GM18502 (cell line): ENCODE results near the gene GPC2.
"Not testable (repeated sequence)": the region's sequence is repeated elsewhere in the genome, so short reads cannot be mapped to it uniquely, and the experiment has no call there.

ENCODE experiments used
- ATAC-seq: cut with Tn5 transposase; IDR thresholded peaks from one replicate; pipeline ENCODE4 v1.9.1; 2021; ENCODE audit warnings: mild to moderate bottlenecking; ENCODE audit not compliant: unreplicated experiment, poor library complexity

The GPC2 gene

DNA sequence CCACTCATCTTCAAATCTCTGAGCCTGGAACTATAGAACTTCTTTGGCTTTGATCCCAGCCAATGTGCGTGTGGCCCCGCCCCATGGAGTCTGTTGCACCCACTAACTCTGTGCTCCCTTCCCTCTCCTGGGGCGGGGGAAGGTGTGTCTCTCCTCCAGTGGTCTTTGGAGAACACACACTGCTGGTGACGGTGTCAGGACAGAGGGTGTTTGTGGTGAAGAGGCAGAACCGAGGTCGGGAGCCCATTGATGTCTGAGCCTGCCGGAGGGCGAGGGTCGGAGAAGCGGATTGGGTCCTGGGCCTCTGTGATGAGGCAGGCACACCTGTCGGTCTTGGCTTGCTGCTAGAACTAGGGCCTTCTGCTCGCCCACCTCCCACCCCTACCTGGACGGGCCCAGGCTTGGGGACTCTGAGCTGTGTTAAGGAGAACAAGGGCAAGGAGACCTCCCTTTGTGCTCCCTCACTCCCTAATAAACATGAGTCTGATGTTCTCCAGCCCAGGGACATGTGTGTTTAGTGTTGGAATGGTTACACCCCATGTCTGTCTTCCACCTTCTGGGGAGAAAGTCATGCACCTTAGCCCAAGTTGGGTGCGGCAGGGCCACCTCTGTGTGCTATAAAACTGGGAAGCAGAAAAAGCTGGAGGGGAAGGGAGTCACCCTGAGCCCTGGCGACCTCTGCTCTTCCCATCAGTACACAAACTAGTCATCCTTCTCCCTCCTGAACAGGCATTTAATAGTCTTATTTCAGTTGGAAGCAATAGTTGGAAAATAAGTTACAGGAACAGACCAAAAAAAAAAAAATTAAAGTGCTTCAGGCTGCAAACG, 23.3 kb downstream of the GPC2 start:
- no peak for ATAC-seq

DNA sequence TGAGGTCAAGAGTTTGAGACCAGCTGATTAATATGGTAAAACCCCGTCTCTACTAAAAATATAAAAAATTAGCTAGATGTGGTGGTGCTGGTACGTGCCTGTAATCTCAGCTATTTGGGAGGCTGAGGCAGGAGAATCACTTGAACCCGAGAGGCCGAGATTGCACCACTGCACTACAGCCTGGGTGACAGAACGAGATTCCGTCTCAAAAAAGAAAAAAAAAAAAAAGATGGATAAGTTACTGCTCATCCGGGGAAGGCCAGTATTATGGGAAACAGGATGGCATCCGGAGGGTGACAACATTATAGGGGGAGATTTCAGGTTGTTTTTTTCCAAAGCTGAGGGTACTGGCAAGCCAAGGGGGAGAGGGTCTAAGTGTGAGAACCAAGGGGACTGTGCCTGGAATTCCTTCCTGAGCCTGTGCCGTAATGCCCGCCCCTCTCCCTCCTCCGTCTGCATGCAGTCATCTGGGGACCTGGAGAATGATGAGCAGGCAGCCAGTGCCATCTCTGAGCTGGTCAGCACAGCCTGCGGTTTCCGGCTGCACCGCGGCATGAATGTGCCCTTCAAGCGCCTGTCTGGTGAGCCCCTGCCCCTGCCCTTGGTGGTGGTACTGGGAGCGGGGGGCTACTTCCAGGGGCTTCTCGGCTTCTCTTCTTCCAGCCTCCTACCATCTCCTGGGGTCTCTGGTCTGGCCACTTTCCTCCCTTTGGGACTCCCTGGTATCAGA, 24.1 kb downstream of the GPC2 start:
- ATAC-seq, result no peak

DNA sequence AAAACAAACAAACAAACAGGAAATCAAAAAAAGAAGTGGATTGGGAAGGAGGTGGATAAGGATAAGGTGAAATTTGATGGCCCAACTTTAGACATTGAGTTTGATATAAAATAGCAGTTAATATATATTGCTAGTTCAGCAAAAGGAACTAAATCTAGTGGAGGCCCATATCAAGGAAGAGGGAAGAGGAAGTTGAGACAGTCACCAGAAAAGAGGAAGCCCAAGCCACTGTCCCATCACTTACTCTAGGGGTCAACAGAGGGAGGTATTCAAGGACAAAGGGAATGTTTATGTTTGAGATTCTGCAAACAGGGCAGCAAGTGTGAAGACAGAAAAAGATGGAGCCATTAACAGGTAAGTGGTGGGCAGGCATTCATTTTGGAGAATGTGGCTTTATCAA, 24.8 kb downstream of the GPC2 start:
- no peak for ATAC-seq

DNA sequence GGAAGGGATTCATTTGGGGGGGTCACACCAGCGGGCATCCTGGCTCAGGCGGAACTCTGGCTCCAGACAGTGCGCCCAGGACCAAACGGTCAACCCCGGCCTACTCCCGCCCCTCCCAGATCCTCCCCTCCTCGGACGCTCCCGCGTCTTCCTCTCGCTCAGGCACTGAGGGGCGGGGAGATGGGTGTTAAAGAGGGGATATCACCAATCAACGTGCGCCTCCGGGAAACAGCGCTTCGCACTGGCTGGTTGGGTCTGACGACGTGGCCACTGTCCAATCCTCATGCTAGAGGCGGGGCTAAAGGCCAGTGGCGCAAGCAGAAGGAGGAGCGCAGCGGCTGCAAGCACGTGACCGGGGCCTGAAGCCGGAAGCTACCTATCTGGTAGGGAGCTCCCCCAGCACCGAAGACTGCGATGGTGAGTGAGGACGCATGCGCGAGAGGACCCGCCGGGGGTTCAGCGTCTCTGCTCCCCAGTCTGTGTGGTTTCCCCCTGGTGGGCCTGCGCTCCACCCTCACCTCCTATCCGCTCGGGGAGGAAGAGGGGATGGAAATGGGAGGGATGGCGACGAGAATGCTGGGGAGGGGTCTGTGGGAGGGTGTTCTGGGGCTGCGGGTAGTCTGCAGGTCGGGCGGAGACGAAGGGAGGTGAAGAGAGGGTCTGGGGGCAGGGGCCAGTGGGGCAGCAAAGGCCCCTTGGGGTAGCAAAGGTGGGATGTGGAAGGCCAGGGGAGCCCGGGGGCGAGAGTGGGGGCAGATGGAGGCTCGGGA, 28.4 kb downstream of the GPC2 start, which contains the start of gene LAMTOR4:
Gene LAMTOR4 (plus strand): TSS at position 360 of the 770 bp plus-strand sequence. CDS start 55 bp downstream, at position 415.
- peak; percentile 94 for ATAC-seq

DNA sequence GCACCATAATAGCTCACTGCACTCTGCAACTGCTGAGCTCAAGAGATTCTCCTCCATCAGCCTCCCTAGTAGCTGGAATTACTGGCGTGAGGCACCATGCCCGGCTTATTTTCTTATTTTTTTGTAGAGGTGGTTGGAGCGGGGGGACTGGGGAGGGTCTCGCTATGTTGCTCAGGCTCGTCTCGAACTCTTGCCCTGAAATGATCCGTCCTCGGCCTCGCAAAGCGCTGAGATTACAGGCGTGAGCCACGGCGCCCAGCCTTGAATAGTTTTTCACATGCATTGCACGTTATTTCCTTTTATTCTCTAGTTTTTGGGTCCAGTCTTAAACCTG, 29.0 kb downstream of the GPC2 start:
- ATAC-seq, result no peak

DNA sequence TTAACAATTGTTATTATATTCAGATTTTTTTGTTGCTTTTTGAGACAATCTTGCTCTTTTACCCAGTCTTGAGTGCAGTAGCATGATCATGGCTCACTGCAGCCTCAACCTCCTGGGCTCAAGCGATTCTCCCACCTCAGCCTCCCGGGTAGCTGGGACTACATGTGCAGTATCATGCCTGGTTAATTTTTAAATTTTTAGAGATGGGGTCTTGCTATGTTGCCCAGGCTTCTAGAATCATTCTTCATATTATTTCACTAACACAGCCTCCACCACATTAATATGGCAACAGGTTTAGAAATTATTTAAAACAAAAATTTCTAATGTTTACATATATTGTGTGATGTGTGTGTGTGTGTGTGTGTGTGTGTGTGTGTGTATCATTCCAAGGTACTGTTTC, 29.9 kb downstream of the GPC2 start:
- ATAC-seq, result no peak

DNA sequence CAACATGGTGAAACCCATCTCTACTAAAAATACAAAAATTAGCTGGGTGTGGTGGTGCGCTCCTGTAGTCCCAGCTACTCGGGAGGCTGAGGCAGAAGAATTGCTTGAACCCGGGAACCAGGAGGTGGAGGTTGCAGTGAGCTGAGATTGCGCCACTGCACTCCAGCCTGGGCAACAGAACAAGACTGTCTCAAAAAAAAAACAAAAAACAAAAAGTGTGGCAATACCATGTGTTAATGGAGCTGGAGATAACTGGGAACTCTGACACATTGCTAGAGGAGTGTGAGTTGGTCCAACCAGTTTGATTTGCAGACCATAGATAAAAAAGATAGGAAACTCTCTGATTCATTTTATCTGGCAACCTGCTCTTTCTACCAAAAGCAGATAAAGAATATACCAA, 30.8 kb downstream of the GPC2 start:
- ATAC-seq, result not testable (repeated sequence)

DNA sequence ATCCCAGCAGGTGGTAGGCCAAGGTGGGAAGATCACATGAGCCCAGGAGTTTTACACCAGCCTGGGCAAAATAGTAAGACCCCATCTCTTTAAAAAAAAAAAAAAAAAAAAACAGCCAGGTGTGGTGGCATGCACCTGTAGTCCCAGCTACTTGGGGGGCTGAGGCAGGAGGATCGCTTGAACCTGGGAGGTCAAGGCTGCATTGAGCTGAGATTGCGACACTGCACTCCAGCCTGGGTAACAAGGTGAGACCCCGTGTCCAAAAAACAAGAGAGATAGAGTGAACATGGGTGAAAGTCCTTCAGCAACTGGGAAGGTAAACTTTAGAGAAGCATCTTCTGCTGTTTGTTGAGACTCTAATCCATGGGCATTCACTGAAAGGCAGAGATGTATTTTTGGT, 34.7 kb downstream of the GPC2 start:
- ATAC-seq, result no peak

DNA sequence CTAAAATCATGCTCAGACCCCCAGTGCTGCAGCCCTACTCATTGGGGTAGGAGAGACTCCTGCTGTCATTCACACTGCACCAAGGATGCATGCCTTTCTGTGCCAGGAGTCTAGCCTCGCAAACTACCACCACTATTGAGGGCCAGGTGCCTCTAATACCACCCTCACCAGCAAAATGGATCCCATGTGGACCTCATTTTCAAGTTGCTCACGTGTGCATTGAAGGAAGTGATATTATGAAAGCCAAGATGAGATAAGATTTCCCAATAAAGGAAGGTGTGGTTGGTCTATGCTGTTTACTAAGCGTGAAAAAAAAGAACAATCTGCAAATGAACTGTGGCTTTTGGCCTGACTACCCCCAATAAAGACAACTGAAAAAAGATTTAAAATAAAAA, 35.6 kb downstream of the GPC2 start:
- ATAC-seq, result no peak

DNA sequence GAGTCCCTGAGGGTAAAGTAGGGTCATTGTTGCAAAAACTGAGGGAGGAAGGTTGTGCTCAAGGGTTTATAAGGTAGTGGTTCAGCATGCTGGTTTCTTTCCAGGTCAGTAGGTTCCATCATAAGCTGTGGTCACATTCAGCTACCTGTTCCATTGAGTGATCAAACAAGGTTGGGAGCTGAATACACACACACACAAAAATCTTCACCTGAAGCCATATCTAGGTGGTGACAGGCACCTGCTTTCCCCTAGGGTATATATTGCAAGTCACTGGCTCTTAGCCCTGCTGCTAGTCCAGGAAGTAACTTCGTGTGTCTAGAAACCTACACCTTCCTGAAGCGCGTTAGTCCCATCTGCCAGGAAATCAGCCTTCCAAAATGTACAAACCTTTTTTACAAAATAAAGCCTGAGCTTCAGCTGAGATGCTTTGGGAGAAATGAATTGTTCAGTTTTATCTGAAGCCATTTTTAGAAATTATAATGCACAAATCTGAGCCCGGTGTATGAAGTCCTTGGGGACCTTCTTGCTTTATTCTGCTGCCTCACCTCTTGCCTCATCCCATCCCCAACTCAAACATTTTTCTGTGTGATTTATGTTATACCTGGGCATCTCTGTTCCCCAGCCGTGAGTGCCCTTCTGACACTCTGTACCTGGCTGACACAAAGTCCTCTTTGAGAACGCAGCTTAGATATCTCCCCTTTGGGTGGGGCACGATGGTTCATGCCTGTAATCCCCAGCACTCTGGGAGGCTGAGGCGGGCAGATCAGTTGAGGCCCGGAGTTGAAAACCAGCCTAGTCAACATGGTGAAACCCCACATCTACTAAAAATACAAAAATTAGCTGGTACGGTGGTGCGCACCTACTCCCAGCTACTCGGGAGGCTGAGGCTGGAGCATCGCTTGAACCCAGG, 39.1 kb downstream of the GPC2 start:
- no peak for ATAC-seq

DNA sequence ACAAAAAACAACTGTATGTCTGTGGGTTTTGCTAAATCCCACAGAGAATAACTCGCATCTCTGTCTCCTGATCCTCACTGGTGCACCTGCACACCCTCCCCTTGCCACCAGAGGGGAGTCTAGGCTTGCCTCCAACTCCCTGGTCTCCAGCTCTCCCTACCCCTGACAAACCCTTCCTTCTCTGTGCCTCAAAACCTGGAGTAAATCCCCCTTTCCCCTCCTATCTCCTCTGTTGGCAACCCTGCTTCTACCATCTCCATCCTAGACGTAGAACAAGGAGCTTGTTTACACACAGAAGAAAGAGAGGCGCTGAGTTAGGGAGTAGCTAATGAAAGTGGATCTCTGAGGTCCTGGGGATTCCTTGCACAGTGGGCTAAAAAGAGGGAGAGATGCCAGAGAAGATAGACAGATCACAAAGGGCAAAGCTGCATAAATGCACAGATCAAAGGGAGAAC, 44.5 kb downstream of the GPC2 start:
- ATAC-seq, result peak; percentile 61

DNA sequence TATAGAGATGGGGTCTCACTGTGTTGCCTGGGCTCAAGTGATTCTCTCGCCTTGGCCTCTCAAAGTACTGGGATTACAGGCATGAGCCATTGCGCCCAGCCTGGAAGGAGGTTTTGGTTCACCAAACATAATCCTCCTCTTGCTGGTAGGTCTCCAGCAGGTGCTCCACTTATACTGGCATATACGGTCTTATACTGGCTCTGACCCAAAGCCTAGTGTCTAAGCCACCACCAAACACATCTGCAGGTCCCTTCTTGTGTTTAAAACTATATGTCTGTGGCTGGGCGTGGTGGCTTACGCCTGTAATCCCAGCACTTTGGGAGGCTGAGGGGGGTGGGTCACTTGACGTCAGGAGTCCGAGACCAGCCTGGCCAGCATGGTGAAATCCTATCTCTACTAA, 45.1 kb downstream of the GPC2 start:
- ATAC-seq, result no peak

DNA sequence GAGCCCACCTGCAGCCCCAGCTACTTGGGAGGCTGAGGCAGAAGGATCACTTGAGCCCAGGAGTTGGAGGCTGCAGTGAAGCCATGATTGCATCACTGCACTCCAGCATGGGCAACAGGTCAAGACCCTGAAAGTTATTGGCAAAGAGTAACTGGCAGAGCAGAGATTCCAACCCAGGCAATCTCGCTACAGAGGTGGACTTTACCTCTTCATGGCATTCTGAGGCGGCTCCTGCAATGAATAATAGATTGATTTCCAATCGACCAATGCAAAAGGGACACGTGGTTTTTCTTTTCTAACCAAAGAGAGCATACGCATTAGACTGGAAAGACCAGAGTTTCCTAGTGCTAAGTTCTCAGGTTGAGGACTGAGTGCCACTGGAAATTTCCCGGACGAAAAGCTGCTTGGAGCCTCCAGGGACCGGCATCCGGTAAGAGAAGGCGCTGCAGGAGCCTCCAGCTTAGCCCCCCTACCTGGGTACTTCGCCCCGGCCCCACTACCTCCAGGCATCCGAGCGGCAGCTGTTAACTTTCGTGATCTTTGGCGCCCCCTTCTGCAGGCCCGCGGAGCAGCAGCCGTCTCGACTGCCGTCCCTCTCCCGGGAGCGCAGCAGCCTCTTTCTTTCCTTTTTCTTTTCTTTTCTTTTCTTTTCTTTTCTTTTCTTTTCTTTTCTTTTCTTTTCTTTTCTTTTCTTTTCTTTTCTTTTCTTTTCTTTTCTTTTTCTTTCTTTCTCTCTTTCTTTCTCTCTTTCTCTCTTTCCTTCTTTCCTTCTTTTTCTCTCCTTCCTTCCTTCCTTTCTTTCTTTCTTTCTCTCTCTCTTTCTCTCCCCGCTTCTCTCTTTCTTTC, 46.4 kb downstream of the GPC2 start:
- ATAC-seq, result no peak

DNA sequence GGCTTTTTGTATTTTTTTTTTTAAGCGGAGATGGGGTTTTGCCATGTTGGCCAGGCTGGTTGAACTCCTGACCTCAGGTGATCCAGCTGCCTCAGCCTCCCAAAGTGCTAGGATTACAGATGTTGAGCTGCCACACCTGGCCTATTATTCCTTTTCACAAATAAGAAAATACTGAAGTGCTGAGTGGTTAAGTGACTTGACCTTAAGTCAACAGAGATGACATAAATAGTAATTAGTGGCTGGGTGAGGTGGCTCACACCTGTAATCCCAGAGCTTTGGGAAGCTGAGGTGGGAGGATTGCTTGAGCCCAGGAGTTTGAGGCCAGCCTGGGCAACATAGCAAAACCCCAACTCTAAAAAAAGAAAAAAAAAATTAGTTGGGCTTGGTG, 47.0 kb downstream of the GPC2 start:
- not testable (repeated sequence) for ATAC-seq

DNA sequence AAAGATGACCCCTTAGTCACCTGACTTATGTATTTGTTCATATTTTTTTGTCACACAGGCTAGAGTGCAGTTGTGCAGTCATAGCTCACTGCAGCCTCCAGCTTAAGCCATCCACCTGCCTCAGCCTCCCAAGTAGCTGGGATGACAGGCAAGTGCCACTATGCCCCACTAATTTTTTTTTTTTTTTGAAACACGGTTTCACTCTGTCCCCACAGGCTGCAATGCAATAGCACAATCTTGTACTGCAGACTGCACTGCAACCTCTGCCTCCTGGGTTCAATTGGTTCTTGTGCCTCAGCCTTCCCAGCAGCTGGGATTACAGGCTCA, 48.6 kb downstream of the GPC2 start:
- ATAC-seq, result no peak

DNA sequence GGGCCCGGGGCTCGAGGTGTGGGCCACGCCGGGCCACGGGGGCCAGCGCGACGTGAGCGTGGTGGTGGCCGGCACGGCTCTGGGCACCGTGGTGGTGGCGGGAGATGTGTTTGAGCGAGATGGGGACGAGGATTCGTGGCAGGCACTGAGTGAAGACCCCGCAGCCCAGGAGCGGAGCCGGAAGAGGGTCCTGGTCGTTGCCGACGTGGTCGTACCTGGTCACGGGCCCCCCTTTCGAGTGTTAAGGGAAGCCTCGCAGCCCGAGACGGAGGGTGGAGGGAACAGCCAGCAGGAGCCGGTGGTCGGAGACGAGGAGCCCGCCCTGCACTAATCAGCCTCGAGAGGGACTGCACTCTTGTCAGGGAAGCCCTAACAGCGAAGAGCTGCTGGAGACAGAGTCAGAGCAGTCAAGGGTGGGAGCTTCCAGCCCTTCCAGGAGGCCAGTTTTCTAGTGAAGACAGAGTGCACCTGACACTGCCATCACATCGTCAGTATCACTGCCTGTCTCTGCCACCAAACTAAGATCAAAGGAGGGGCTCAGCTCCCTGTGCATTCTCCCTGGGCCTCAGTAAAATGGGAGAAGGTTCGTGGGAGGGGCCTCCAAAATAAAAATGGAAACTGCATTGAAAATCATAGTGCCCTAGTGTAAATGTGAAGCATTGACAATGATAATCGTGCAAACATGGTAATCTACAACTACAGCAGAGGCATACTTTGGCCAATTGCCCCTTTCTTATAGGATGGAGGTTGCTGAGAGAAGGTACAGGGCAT, 49.1 kb downstream of the GPC2 start:
- ATAC-seq, result peak; percentile 8

DNA sequence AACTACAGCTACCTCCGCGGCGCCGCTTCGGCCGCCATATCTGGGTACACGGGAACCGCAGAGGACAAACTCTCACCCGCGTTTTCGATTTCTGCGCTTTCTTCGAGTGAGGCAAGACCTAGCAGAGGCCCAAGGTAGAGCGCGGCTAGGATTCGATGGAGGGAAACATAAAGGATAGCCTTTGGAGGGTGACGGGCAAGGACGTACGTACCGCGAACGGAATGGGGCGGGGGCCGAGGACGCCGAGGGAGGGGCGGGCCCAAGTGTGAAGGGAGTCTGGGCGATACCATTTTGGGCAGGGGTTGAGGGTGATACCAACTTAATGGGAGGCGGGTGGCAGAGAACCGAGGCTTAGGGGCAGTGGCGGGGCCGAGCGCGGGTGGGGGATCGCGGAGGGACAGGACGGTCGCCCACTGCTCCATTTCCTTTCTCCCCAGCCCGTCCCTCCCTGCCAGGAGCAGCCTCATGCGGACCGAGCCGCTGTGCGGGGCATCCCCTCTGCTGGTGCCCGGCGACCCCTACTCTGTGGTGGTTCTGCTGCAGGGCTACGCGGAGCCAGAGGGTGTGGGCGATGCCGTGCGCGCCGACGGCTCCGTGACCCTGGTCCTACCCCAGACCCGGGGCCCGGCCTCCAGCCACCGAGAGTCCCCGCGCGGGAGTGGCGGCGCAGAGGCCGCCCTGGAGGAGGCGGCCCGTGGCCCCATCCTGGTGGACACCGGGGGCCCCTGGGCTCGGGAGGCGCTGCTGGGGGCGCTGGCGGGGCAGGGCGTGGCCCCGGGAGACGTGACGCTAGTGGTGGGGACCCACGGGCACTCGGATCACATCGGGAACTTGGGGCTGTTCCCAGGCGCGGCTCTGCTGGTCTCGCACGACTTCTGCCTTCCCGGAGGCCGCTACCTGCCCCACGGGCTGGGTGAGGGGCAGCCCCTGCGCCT, 50.0 kb downstream of the GPC2 start, which contains the start of gene MBLAC1:
Gene MBLAC1 (plus strand): TSS at position 37 of the 935 bp plus-strand sequence. CDS start 429 bp downstream, at position 466.
- peak; percentile 68 for ATAC-seq
